Aorta (tissue), 5 donors: ENCODE results near the gene P2RY1. TPM values are rescaled to one million over a fixed set of nuclear protein-coding genes. Genes with fewer than 3 reads are reported as not detected.

Experiments used
- ATAC-seq: fragments of 200-7000 bp; cut with Tn5 transposase; one replicate; pipeline ENCODE4 v1.9.1; 2022; ENCODE audit warnings: moderate library complexity; ENCODE audit not compliant: low FRiP score
- DNase-seq, 2 donors: peaks; one replicate each; pipeline ENCODE4 v3.0.0-alpha.2; 2020
- H3K27ac ChIP-seq, 2 donors: one replicate each; pipeline ENCODE4 v1.5.1; 2013; ENCODE audit warnings: low read length in 2 of 2, mild to moderate bottlenecking in 2 of 2, moderate library complexity in 2 of 2, control low read depth in 1 of 2, inconsistent platforms in 1 of 2, low read depth in 1 of 2
- H3K27me3 ChIP-seq, 2 donors: one replicate each; pipeline ENCODE4 v1.6.1; 2013; ENCODE audit warnings: control low read depth in 1 of 2, low read length in 1 of 2, mild to moderate bottlenecking in 1 of 2, moderate library complexity in 1 of 2; ENCODE audit not compliant: insufficient read depth in 2 of 2, control insufficient read depth in 1 of 2
- H3K36me3 ChIP-seq, 2 donors: one replicate each; pipeline ENCODE4 v1.6.1; 2013; ENCODE audit warnings: control low read depth in 1 of 2, low read length in 1 of 2, mild to moderate bottlenecking in 1 of 2; ENCODE audit not compliant: insufficient read depth in 2 of 2, control insufficient read depth in 1 of 2
- H3K4me1 ChIP-seq, 2 donors: one replicate each; pipeline ENCODE4 v1.6.1; 2013; ENCODE audit warnings: low read length in 2 of 2, control low read depth in 1 of 2, mild to moderate bottlenecking in 1 of 2, moderate library complexity in 1 of 2; ENCODE audit not compliant: insufficient read depth in 2 of 2, control insufficient read depth in 1 of 2
- H3K4me3 ChIP-seq, 2 donors: one replicate each; pipeline ENCODE4 v1.5.1; 2013; ENCODE audit warnings: low read length in 2 of 2, control low read depth in 1 of 2, mild to moderate bottlenecking in 1 of 2
- H3K9me3 ChIP-seq: one replicate; pipeline ENCODE4 v1.6.1; 2013; ENCODE audit warnings: mild to moderate bottlenecking, low read length; ENCODE audit not compliant: control insufficient read depth
- WGBS, 2 donors: extraction: QIAGEN DNeasy Blood & Tissue Kit; methylation state at CpG; one replicate each; pipeline ENCODE4 v1.1.7; 2013; 5-methylcytosine and 5-hydroxymethylcytosine counted together
- intact Hi-C, 2 donors: fragments of 100-400 bp; cut with DNase I; formaldehyde crosslinking; loops; one replicate each; pipeline versions ENCODE4 v1.14.2 to v1.15.0; 2022
- polyA plus RNA-seq, 2 donors: library from polyadenylated mRNA; stranded (reverse); fragments of 200-250 nt; gene quantifications; one replicate each; pipeline ENCODE4 v1.2.3, GENCODE V29; 2013
- total RNA-seq, 2 donors: library from RNA; stranded (reverse); fragmentation: NEBNext Ultra II Directional; extraction: Animal tissue kit (Norgen Biotek cat#: 25700); gene quantifications; one replicate each; pipeline ENCODE4 v1.2.1, GENCODE V29; 2021
- donor health status: healthy with polysubstance abuse.
- donor health status: Bipolar disorder and iron deficiency.
- donor health status: DM: no; HTN: no; CAD: no.
- donor health status: DM: no; HTN: no; CAD: no.
- donor health status: DM: yes; HTN: yes; CAD: no.

The P2RY1 gene
- total and polyA plus RNA-seq, 4 donors = 0.13 to 3.5 (median 1.6) TPM

DNA sequence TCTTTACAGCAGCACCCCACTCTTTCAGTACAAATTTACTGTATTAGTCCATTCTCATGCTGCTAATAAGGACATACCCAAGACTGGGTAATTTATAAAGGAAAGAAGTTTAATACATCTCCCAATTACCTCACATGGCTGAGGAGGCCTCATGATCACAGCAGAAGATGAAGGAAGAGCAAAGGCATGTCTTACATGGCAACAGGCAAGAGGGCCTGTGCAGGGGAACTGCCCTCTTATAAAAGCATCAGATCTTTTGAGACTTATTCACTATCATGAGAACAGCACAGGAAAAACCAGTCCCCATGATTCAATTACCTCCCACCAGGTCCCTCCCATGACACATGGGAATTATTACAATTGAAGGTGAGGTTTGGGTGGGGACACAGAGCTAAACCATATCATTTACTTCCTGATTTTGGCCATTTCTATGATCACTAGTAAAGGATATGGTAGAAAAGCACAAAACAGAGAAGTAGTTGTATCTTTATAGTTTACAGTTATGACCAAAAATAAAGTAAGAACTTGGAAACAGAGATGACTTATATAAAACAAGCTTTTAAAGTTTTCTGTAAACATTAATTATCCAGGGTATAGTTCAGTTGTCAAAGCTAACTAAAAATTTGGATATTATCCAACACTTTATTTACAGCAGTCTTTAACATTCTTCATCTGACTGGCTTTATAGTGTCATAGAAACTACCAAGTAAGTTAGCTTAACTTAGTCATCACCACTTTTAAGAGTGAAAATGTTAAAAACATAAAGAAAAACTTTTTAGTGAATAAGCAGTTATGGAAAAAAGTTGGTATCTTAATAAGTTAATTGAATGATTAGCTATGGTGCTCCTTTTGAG is 40.2 kb downstream of the P2RY1 start:
- no peak overlapping the region for H3K27ac ChIP-seq
- ATAC-seq (no peak), DNase-seq (no peak)
- intact Hi-C loops = no loop called here
- no peaks in the 10 kb centered on the region for H3K4me1 ChIP-seq
- peaks cover 1% of the 10 kb centered on the region for H3K9me3 ChIP-seq
- no peaks in the 10 kb centered on the region for H3K36me3 ChIP-seq
- H3K27me3 ChIP-seq = no peaks in the 10 kb centered on the region
- H3K4me3 ChIP-seq = no peak overlapping the region

DNA sequence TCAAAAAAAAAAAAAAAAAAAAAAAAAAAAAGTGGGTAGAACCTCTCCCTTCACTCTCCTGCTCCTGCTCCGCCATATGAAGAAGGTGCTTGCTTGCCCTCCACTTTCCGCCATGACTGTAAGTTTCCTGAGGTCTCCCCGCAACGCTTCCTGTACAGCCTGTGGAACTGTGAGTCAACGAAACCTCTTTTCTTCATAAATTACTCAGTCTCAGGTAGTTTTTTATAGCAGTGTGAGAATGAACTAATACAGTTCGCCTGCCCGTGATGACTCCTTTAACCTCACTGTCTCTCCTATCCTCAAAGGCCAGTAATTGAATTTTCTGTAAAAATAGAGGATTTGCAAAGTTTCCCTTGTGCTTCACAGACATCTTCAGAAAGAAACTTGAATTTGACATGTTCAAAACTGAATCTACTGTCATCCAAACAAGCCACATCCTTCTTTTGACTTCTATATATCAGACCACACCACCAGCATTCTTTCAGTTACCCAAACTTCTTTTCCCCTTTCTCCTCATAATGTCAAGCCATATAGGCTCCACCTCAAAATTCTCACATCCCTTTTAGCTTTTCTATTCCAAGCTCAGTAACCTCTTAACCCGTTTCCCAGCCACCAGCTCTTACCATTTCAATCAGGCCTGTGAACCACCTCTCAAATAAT is 44.3 kb downstream of the P2RY1 start:
- Histone ChIP-seq H3K27ac (no peak overlapping the region), H3K9me3 (no peaks in the 10 kb centered on the region), H3K4me3 (no peak overlapping the region), H3K4me1 (no peaks in the 10 kb centered on the region), H3K27me3 (no peaks in the 10 kb centered on the region), H3K36me3 (no peaks in the 10 kb centered on the region)
- ATAC-seq (no peak), DNase-seq (no peak)
- intact Hi-C loops = no loop called here
- 93 to 94% methylated on average over 8 of the region's 8 CpGs for WGBS, 2 donors

DNA sequence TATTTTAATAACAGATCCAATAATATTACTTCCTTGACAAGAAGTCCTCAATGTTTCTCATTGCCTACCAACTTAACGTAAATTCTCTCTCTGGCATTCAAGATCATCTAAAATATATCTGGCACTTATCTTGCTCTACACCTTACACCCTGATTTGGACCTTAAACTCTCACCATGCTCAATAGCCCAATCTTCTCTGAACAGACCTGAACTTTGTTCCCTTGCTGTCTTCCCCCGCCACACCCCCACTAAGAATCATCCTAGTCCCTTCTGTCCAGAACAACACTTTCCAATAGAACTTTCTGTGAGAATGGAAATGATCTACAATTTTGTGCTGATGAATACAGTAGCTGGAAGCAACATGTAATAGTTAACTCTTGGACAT is 44.9 kb downstream of the P2RY1 start:
- 58 to 64% methylated on average over 2 of the region's 2 CpGs for WGBS, 2 donors
- H3K27me3 ChIP-seq = no peaks in the 10 kb centered on the region
- DNase-seq (no peak), ATAC-seq (no peak)
- no peak overlapping the region for H3K4me3 ChIP-seq
- no peaks in the 10 kb centered on the region for H3K4me1 ChIP-seq
- H3K9me3 ChIP-seq = no peaks in the 10 kb centered on the region
- intact Hi-C loops = no loop called here
- no peaks in the 10 kb centered on the region for H3K36me3 ChIP-seq
- no peak overlapping the region for H3K27ac ChIP-seq

DNA sequence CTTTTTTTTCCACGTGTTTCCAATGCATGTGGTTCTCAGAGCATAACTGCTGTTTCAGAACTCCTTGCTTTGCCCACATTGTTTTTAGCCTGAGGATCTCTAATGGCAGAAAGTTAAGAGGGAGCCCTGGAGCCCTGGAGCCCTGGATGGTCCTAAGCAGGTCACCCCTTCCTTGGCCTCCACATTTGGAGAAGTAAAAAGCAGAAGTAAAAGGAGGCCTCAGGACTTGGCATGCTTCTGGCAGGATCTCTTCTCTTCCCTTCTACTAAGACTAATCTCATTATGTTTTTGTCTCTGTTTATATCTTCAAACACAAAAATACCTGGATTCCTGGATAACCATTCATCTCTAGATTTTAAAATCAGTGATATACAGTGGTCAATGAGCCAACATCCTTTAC is 50.1 kb downstream of the P2RY1 start:
- Histone ChIP-seq H3K36me3 (no peaks in the 10 kb centered on the region), H3K4me3 (no peak overlapping the region), H3K4me1 (no peaks in the 10 kb centered on the region), H3K9me3 (no peaks in the 10 kb centered on the region), H3K27ac (no peak overlapping the region), H3K27me3 (no peaks in the 10 kb centered on the region)
- no peak for DNase-seq
- intact Hi-C loops = no loop called here
- 33 to 44% methylated on average over 1 of the region's 1 CpG for WGBS, 2 donors
- ATAC-seq = no peak
